GM12801 (cell line): ENCODE data around the gene NUAK2.

Source experiments
- TF ChIP-seq, protein P1 (sequence below): IDR thresholded peaks from one replicate; pipeline ENCODE4 v1.5.1; 2011; ENCODE audit warnings: control low read depth; ENCODE audit not compliant: insufficient read length; ENCODE audit errors: extremely low read depth

The NUAK2 gene

GRCh38 chr1:205298191-205298994, 23.2 kb downstream of the NUAK2 start:
- TF ChIP-seq, protein P1, sequence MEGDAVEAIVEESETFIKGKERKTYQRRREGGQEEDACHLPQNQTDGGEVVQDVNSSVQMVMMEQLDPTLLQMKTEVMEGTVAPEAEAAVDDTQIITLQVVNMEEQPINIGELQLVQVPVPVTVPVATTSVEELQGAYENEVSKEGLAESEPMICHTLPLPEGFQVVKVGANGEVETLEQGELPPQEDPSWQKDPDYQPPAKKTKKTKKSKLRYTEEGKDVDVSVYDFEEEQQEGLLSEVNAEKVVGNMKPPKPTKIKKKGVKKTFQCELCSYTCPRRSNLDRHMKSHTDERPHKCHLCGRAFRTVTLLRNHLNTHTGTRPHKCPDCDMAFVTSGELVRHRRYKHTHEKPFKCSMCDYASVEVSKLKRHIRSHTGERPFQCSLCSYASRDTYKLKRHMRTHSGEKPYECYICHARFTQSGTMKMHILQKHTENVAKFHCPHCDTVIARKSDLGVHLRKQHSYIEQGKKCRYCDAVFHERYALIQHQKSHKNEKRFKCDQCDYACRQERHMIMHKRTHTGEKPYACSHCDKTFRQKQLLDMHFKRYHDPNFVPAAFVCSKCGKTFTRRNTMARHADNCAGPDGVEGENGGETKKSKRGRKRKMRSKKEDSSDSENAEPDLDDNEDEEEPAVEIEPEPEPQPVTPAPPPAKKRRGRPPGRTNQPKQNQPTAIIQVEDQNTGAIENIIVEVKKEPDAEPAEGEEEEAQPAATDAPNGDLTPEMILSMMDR, result no peak

- TF ChIP-seq, protein P1, result no peak
Observed at GRCh38 chr1:205296154-205296553, 25.4 kb downstream of the NUAK2 start.

DNA sequence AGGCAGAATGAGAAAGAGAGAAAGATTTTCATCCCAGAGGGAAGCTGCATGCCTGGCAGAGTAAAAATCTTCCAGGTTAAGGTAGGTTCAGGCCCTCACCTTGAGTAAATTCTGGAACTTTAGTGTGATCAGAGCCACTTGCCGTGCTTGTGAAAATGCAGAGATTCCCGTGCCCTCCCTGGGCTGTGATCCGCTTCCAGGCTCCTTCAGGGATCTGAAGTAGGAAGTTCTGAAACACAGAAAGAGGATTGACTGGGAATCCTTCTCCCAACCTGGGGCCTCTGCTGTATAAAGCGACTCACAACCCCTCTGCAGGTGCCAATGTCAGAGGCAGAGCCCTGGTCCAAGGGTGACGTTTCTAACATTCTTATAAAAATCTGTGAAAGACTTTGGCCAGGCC, 26.6 kb downstream of the NUAK2 start:
- TF ChIP-seq, protein P1, result no peak

- TF ChIP-seq, protein P1, result no peak
Observed at GRCh38 chr1:205294175-205294917, 27.2 kb downstream of the NUAK2 start.

DNA sequence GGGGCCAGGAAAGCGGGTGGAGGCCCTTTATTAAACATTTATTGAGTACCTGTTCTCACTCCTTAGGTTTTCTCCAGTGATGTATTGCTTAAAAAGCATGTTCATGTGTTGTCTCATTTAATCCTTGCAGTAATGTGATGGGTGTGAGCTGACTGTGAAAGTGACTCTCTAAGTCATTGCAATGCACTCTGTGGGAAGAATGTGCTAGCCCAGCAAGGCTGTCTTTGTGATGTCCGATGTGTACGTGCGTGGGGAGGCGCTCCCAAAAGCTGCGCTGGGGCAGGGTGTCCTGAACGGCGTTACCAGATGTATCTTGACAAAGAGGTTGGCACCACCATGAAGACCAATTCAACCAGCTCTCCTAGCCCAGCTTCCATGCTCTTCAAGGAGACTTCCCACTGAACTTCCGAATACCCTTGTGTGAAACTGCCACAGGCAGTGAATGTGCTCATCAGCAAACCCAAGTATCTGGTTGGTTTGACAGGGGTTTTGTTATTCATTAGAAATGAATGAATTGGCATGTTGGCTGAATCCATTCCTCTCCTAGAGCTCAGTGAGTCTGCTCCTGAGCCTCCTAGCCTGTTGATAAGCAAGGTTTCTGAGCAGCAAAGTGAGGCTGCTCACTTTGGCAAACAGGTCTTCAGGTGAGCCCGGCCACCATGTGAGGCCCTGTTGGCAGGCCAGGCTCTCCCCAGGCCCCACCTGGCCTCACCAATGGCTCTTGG, 28.0 kb downstream of the NUAK2 start:
- TF ChIP-seq, protein P1, result no peak

- TF ChIP-seq, protein P1, result no peak
Observed at GRCh38 chr1:205291596-205291995, 29.9 kb downstream of the NUAK2 start.
